Endothelial cell of umbilical vein (primary cell): ENCODE data around the gene CLTCL1.

Experiments used
- EZH2 ChIP-seq: IDR thresholded peaks from 2 replicates; pipeline ENCODE4 v1.6.1; 2012; ENCODE audit warnings: borderline replicate concordance, low read depth, mild to moderate bottlenecking, moderate library complexity, low read length, inconsistent platforms; ENCODE audit not compliant: severe bottlenecking
- MYC ChIP-seq: IDR thresholded peaks from one replicate; pipeline ENCODE4 v1.6.1; 2011; ENCODE audit warnings: mild to moderate bottlenecking, low read depth, low read length
- POLR2A ChIP-seq: IDR thresholded peaks from 2 replicates; pipeline ENCODE4 v1.6.1; 2012; ENCODE audit warnings: low read depth, mild to moderate bottlenecking, control low read depth, low read length
- POLR2AphosphoS5 ChIP-seq: IDR thresholded peaks from 2 replicates; pipeline ENCODE4 v1.6.1; 2012; ENCODE audit warnings: low read depth, mild to moderate bottlenecking, control low read depth, low read length, moderate library complexity; ENCODE audit not compliant: insufficient read depth
- TF ChIP-seq, protein P1 (sequence below), 2 donors: IDR thresholded peaks; 1 replicate in 1 of 2; 2 replicates in 1 of 2; pipeline ENCODE4 v1.5.1; 2011; ENCODE audit warnings: low read length in 2 of 2, mild to moderate bottlenecking in 2 of 2, moderate library complexity in 2 of 2, control low read depth in 1 of 2, inconsistent platforms in 1 of 2, low read depth in 1 of 2; ENCODE audit not compliant: insufficient read depth in 1 of 2; ENCODE audit errors: extremely low read depth in 1 of 2
- TF ChIP-seq, protein P2 (sequence below): IDR thresholded peaks from 2 replicates; pipeline ENCODE4 v1.6.1; 2011; ENCODE audit not compliant: insufficient read depth, insufficient read length

DNA sequence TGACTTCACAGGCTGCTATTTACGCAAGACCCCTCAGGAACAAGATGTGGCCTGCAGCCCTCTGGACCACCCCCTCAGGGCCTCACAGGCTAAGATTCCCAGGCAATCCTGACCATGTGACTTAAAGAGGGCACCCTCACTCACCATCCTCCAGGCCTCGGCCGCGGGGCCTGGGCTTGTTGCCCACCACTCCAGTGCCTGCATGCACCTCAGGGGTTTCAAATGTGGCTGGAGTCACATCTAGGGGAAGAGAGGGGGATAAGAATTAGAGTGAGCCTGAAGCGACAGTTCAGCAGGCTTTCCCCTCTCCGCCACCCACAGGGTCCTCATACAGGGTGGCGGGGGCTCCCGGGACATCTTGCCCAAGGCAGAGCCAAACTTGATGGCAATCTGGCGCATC lies 149.1 kb downstream of the CLTCL1 start:
- TF ChIP-seq, protein P1, sequence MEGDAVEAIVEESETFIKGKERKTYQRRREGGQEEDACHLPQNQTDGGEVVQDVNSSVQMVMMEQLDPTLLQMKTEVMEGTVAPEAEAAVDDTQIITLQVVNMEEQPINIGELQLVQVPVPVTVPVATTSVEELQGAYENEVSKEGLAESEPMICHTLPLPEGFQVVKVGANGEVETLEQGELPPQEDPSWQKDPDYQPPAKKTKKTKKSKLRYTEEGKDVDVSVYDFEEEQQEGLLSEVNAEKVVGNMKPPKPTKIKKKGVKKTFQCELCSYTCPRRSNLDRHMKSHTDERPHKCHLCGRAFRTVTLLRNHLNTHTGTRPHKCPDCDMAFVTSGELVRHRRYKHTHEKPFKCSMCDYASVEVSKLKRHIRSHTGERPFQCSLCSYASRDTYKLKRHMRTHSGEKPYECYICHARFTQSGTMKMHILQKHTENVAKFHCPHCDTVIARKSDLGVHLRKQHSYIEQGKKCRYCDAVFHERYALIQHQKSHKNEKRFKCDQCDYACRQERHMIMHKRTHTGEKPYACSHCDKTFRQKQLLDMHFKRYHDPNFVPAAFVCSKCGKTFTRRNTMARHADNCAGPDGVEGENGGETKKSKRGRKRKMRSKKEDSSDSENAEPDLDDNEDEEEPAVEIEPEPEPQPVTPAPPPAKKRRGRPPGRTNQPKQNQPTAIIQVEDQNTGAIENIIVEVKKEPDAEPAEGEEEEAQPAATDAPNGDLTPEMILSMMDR (IDR thresholded peaks at IDR 0.05; ENCODE audit: extremely low read depth in 1 of 2, insufficient read depth in 1 of 2, low read depth in 1 of 2, low read length in 2 of 2) = no peak
- TF ChIP-seq MYC (no peak), EZH2 (no peak), POLR2A (no peak), POLR2AphosphoS5 (no peak)
- TF ChIP-seq, protein P2, sequence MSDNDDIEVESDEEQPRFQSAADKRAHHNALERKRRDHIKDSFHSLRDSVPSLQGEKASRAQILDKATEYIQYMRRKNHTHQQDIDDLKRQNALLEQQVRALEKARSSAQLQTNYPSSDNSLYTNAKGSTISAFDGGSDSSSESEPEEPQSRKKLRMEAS = no peak
